GM18873 (cell line): ENCODE results near the gene OOSP1.
"Not testable (repeated sequence)": the region's sequence is repeated elsewhere in the genome, so short reads cannot be mapped to it uniquely, and the experiment has no call there.

Experiments
- ATAC-seq: cut with Tn5 transposase; IDR thresholded peaks from one replicate; pipeline ENCODE4 v1.9.1; 2021; ENCODE audit warnings: mild to moderate bottlenecking, moderate library complexity, moderate number of reproducible peaks; ENCODE audit not compliant: unreplicated experiment, low FRiP score

The OOSP1 gene

DNA sequence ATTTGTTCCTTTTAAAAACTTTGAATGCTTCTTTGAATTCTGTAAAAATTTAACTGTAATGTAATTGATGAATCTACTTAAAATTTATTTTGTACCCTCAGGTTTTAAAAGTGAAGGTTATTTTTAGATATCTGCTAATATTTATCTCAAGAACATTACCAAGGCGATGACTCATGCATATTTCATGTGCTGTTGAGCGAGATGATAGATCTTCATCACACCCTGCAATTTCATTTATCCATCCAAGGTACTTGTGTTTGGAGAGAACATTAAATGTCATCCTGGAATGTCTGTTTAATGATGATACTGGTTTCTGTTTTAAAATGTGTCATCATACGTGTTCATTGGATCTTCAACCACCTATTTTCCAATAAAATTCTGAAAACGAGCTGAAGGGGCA is 18.9 kb downstream of the OOSP1 start:
- no peak for ATAC-seq

DNA sequence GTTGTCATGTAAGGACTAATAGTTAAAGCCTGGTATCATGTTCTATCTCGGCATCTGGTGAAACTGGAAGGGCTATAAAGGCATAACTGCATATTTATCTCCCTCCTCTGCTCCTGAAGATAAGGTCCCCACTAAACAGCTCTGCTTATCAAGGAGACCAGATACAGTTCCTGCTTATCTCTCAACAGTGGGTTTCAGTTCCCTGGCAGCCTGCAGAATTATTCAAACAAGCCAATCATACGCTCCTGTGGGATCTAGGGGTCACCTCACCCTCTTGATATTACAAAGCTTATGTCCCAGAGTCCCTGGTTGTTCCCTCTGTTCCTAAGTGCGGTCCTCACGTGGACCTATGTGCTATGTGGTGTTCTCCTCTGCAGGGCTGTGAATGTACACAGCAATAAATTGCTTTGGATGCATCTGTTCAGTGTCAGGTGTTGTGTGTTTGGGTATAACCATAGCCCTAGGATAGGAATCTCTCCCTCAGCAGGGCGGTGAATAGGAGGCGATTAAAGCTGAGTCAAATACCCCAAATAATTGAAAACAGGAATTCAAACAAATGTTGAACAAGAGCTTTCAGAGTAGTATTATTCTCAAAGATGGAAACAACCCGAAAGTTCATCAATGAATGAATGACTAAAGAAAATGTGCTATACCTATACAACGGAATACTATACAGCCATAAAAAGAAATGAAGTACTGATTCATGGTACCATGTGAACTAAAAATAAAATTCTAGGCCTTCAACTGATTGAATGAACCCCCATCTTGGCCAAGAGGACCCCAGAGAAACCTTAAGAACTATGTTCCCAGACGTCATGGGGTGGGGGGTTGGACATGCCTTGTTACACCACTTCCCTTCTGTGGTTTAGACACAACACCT is 22.5 kb downstream of the OOSP1 start:
- ATAC-seq, result no peak

DNA sequence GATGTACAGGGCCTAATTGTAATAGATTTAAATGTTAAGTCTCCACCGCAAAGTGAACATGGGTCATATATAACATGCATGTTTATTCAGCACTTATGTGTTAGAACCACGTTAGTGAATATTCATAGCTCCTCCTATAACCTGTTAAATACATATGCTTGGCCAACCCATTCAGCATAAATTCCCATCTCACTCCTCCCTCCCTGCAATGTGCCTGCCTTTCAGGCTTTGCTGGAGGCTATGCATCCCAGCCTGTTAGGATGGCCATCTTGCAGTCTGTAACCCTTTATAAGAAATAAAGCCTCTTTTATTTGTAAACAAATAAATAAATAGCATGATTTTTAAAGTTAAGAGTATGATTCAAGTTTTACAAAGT is 23.9 kb downstream of the OOSP1 start:
- no peak for ATAC-seq

DNA sequence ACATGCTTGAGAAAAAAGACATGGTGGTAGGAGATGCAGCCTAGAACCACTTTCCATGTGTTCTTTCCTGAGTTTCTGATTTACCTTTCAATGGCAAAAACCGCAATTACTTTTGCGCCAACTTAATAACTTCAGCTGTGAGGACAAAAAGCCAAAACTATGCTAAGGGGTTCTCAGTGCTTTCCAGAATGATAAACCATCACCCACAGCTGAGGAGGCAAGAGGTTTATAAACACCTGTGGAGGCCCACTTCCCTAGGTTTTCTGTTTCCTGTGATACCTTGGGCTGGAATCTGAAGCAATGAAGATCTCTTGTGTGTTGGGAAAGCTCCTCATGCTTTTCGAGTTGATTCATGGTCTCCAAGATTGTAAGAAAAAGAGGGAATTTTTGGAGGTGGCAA is 25.5 kb downstream of the OOSP1 start, which contains the start of gene OOSP4A:
Gene OOSP4A (plus strand): TSS at position 301 of the 400 bp plus-strand sequence. CDS start 0 bp downstream, at position 301.
- no peak for ATAC-seq

DNA sequence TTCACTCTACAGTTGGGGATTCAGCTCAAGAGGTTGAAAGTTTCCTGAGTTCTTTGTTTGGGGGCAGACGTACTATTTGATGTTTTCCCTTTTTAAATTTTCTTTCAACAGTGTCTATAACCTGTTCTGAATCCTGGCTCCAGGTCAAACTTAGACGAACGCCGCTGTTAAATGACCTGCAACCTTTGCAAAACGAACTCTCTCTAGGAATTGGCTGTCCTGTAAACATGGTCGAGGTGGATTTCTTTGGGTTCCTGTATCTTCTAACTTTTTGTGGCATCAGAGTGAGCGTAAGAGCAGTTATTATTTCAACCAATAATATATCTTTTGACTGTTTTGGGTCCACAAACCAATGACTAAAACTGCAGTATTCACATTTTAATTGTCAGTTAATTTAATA is 27.2 kb downstream of the OOSP1 start:
- no peak for ATAC-seq

GRCh38 chr11:59966201-59966600 is 28.0 kb downstream of the OOSP1 start:
- no peak for ATAC-seq

DNA sequence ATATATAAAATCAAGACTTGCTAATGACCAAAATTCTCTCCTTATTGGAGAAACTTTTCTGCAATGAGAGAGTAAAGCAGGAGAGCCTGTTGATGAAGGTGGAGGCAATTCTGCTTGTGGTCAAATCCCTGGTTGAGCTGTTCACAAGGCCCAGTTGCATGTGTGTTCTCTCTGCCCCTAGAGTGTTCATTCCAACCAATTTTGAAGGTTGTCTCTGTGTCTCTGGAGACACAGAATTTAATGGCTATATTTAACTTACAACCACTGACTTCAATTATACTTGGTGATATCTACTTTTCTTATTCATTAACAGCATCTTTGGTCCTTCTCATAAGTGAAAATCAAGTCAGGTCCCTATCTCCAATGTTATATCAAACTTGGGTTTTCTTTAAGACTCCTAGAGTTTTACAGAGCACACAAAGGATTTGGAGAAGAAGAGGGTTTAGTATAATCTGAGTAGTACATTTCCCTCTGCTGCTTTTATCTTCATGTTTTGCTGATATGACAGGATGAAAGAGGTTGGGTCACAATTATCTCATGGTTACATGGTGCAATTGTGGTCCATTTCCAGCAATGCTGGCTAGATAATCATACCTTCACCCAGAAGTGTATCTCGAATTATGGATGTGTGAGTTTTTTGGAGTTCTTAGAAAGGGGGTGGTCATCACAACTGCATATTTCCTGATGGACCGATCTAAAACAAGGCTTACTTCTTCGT is 29.6 kb downstream of the OOSP1 start:
- no peak for ATAC-seq

DNA sequence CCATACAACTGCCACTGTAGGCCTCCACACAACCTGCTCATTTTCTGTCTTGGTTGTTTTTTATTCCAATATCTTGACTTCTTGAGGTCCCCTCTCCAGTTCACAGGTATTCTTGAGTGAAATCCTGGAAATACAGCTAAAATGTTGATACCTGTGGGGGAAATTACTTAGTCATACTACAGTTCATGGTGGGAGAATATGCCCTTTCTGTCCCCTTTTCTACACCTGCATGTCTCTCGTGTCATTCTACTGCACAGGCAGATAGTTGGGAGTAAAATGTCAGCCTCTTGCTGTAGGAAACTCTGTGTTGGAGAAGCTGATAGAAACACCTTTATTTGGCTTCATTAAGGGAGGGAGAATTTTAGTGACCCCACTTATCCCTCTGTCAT is 30.2 kb downstream of the OOSP1 start:
- no peak for ATAC-seq

DNA sequence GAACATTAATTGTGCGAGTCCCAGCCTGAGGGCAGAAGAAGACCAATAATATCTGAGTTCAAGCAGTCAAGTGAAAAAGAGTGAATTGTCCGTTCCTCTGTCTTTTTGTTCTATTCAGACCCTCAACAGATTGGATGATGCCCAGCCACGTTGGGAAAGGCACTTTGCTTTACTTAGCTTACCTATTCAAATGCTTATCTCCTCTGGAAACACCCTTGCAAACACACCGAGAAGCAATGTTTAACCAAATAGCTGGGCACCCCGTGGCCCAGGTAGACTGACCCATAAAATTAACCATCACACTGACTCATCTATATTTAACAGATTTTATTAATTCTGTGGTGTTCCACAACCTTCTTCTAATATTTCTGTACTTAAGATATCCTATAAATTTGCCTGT is 34.9 kb downstream of the OOSP1 start:
- ATAC-seq, result no peak

DNA sequence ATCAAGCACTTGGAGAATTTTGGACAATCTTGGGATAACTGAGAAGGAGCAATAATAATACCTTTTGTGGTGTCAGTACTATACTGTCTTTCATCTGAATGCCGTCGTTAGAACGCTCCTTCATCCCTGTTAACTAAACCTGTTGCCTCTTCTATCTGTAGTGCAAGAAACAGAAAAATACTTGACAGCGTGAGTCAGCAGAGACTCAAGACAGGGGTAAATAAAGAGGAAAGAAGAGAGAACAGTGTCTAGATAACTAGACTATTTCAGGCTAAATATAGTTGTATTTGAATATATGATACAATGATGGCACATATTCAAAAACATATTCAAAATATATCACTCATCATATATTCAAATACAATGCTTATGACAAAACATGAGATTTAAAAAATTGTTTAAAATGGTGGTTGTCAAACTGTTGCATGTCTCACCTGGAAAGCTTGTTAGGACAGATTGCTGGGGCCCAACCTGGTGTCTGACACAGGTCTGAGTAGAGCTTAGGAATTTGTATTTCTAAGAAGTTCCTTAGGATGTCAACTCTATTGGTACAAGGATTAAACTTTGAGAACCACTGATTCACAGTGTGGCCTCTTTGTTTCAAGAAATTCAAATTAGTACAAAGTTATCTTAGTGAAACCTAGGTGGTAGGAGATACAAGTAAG is 43.0 kb downstream of the OOSP1 start:
- no peak for ATAC-seq

DNA sequence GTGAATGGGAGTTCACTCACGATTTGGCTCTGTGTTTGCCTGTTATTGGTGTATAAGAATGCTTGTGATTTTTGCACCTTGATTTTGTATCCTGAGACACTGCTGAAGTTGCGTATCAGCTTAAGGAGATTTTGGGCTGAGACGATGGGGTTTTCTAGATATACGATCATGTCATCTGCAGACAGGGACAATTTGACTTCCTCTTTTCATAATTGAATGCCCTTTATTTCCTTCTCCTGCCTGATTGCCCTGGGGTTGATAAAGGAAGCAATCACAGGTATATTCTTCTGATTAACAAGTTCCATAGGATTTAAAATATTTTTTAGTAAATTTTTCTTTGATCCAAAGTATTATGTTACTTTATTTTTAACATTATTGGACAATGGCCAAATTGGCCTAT is 43.8 kb downstream of the OOSP1 start:
- ATAC-seq, result not testable (repeated sequence)

DNA sequence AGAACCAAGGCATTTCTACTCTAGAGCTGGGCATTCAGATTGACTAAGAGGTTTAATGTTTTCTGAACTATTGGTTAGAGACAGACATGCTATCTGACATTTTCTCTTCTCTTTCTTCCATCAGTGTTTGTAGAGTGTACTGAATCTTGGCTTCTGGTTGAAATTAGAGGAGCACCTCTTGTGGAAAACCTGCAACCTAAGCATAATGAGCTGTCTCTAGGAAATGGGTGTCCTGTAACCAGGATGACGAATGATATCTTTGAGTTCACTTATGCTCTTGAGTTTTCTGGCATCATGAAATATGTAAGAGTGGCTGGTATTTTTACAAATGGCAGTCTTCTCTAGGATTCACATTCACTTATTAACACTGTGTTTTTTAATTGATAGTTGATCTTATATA is 45.0 kb downstream of the OOSP1 start:
- no peak for ATAC-seq

DNA sequence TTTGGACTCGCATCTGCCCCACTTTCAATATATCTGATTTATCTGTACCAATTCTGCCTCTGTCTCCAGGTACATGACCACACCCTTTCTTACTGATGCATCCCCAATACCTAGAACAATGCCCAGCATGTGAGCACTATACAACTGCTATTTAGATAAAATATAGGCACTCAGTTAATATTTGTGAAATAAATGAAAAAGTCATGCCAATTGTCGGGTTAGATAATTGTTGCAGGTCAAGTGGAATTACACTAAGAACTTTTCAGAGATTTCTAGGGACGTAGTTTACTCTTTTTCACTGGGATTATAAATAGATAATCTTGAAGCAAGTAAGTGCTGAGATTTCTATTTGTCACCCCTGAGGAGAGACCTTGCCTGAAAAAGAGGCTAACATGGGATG is 46.1 kb downstream of the OOSP1 start:
- no peak for ATAC-seq

GRCh38 chr11:59990421-59990820 is 52.2 kb downstream of the OOSP1 start:
- no peak for ATAC-seq

GRCh38 chr11:59992425-59992824 is 54.2 kb downstream of the OOSP1 start:
- ATAC-seq, result no peak

DNA sequence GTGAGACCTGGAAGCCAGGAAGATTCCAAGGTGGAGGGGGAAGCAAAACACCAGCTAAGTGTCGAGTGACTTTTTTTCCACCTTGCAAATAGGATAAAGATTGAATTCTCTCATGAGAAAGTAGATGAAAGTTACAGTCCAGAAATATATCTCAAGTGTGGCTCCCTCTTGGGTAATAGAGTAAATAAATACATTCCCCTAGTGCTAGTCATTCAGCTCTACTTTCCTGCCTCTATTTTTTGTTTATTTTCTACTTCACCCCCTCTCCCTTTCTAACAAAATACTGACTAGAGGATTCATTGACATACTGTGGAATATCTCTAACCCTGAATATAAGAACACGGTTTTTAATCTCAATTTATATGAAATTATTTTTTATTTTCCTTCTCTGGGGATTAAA is 59.6 kb downstream of the OOSP1 start:
- no peak for ATAC-seq

DNA sequence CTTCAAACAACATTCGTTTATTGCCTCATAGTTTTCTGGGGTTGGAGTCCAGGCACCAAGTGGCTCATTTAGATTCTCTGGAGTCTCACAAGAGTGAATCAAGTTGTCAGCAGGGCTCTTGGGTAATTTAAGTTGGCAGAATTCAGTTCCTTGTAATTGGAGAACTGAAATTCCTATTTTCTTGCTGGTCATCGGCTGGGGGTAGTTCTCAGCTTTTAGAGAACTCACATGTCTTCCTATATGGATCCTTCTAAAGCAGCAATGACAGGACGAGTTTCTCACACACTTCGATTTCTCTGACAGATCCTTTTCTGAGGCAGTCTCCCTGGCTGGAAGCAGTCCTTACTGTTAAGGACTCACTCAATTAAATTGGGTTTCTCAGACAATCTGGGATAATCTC is 61.5 kb downstream of the OOSP1 start:
- no peak for ATAC-seq

DNA sequence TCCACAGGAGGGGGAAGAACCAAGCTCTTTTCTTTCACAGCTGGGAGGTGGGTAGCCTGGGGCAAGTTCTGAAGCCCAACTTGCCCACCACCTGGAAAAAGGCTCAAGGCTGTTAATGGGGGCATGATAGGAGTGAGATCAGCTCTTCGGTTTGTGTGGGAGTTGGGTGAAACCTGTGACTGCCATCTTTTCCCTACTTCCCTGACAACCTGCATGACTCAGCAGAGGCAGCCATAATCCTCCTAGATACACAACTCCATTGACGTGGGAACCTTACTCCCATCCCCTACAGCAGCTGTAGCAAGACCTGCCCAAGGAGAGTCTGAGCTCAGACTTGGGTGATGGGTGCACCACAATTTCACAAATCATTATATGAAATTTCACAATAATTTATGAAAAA is 65.5 kb downstream of the OOSP1 start:
- no peak for ATAC-seq

DNA sequence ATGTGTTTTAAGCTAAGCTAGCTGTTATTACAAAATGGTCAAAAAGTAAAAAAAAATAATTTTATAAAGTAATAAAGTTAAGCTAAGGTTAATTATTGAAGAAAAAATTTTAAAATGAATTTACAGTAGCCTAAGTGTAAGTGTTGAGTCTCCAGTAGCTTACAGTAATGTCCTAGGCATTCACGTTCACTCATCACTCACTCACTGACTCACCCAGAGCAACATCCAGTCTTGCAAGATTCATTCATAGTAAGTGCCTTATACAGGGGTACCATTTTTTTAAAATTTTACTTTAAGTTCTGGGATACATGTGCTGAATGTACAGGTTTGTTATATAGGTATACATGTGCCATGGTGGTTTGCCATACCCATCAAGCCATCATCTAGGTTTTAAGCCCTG is 67.1 kb downstream of the OOSP1 start:
- no peak for ATAC-seq
